Right renal cortex interstitium (tissue), 3 donors: ENCODE results near the gene NRN1. TPM values are rescaled to one million over a fixed set of nuclear protein-coding genes. Genes with fewer than 3 reads are reported as not detected.

ENCODE experiments used
- DNase-seq, 3 donors: peaks; one replicate each; pipeline ENCODE4 v3.0.0-alpha.2; 2013; ENCODE audit warnings: low read depth in 3 of 3, low spot score in 2 of 3
- polyA plus RNA-seq, 3 donors: library from polyadenylated mRNA; unstranded; fragments of 120-200 nt; gene quantifications; one replicate each; pipeline ENCODE4 v1.2.1, GENCODE V29; 2013; ENCODE audit not compliant: insufficient read length in 3 of 3

NRN1 gene
- polyA plus RNA-seq, 3 donors: 5.7 to 10.4 (median 5.9) TPM

- DNase-seq: no peak
Observed at GRCh38 chr6:6002848-6003620, 3.7 kb downstream of the NRN1 start.

GRCh38 chr6:6002005-6002847 lies 4.5 kb downstream of the NRN1 start:
- no peak for DNase-seq

- no peak for DNase-seq
Observed at GRCh38 chr6:6001443-6001842, 5.3 kb downstream of the NRN1 start.

DNA sequence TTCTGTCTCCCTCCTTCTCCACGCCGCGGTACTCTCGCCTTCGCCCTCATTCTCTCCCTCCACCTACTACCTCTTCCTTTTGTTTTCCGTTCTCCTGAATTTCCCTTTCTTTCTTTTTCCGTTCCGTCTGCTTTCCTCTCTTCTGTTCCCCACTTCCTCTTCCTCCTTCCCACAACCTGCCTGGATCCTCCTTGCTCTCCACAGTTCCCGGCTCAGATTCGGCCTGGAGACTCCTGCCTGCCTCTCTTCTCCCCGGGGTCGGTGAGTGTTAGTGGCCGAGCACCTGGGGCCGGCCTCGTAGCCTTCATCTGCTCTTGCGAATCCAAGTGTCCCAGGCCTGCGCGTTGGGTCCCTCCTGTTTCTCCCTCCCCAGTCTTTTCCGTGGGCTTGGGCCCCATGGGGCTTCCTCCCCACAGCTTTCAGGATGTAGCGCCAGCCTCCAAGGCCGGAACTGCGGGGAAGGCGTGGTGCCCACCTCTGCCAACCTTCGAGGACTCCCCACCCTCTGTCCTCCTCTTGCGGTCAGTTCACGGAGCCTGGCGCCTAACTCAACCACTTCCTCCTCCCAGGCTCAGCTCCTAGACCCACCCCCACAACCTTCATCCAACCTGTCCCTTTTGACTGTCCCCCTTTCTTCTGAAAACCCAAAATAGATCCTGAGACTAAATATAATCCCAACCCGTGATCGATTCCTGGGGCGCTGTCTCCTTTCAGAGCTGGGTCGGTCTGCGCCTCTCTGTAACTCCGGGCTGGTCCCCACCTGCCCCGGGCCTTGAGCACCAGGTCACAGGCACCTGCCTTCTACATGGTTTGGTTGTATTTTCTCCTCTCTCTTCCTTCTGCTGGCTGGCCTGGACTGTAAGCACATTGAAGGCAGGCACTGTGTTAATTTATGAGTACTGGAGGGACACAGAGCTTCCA lies 6.8 kb downstream of the NRN1 start:
- no peak for DNase-seq

- DNase-seq: no peak
Observed at GRCh38 chr6:5998711-5999687, 7.7 kb downstream of the NRN1 start.

DNA sequence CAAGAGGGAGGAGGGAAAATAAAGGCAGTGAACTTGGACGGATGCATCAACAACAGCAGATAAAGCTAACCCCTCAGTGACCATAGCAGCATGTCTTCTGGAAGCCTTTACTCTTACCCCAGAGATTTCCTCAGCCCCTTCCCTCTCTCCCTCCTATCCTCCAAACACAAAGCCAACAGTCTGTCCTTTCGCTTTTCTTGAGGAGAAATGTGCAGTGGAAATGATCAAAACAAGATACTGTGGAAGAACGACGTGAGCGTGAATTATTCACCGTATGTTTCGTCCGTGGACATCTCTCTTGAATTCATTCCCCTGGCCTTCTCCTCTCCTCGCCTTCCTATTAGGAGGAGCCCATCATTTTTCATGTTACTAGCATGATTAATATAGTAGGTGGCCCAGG lies 8.5 kb downstream of the NRN1 start:
- DNase-seq: no peak

DNA sequence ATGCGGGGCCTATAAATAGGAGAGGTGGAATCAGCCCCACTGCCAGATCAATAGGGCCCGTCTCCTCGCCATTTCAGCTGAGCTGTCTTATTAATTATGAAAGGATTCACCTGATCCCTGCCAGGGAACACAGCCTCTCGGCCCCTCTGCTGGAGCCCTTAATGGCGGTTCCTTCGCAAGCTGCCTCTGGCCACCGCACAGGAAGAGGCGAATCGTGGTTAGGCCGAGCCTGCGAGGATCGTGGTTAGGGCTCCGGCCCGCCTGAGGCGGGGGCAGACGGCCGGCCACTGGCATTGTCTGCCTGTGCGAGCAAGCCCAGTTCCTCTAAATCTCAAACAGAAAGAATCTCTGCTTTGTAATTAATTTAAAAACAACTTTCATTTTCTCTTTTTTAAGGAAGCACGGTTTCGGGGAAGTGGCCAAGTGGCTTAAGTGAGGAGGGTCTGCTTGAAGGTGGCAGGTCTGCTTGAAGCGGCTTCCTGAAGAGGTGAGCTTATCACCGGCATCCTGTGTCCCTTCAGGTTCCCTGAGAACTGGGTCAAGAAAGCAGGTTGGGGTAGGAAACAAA lies 9.2 kb downstream of the NRN1 start:
- peak in 1 of 3 donors; percentile 26 for DNase-seq

DNA sequence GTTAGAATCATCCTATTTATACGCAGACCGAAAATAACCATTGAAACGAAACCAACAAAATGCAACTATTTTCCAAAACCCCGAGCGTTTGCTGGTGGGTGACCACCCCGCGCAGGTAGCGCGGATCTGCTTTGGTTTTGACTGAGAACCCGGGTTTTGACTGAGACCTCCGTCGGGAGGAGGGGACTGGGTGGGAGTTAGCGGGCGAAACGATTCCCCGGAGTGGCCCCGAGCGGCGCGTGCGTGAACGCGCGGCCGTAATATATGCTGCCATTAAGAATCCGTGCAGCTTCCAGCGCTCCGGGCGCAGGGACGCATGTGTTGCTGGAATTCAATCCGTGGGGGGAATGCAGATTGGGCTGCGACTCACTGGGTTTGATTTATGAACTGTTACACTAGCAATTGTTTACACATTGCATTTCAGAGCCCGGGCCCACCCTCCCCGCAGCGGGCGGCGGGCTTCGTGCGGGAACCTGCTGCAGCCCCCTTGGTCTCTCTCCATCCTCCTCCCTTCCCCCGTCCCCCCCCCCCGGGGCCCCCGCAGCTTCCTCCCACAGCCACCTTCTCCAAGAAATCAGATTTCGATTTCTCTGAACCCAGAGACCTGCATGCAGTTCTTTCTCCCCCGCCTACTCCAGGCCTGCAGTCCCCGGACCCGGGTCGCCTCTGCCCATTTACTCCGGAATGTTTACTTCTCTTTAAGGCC lies 9.9 kb downstream of the NRN1 start:
- peak in 1 of 3 donors; percentile 38 for DNase-seq

GRCh38 chr6:5995949-5996713 lies 10.6 kb downstream of the NRN1 start:
- DNase-seq: peak in 1 of 3 donors; percentile 45

- no peak for DNase-seq
Observed at GRCh38 chr6:5995658-5995948, 11.1 kb downstream of the NRN1 start.

DNA sequence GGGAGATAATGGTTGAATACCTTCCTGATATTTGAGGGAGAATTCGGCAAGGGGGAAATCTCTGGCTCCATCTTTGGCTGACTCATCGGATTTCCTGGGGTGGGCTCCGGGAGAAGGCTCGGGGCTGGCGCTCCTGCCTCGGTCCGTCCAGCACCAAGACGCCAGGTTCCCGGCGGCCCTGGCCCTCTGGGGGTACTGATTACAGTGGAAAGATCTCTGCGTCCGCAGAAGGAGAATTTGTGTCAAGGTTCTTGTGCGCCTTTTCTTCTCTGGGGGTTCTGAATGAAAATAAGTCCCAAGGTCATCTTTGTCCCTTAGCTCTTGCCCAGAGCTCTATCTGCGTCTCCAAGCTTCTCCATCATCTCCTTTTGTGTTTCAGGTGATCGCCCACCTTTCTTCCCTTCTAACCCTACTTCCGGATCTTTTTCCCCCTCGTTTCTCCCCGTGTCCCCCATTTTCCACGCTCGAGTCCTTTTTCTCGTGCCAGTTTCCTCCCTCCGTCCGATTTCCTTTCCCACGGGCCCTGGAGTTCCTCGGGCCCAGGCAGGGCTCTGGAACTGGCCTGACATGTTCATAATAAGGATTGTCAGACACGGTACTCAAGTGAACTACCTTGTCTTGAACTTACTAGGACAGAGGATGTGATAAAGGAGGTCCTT lies 11.6 kb downstream of the NRN1 start:
- DNase-seq: no peak

GRCh38 chr6:5994234-5994998 lies 12.3 kb downstream of the NRN1 start:
- no peak for DNase-seq

DNA sequence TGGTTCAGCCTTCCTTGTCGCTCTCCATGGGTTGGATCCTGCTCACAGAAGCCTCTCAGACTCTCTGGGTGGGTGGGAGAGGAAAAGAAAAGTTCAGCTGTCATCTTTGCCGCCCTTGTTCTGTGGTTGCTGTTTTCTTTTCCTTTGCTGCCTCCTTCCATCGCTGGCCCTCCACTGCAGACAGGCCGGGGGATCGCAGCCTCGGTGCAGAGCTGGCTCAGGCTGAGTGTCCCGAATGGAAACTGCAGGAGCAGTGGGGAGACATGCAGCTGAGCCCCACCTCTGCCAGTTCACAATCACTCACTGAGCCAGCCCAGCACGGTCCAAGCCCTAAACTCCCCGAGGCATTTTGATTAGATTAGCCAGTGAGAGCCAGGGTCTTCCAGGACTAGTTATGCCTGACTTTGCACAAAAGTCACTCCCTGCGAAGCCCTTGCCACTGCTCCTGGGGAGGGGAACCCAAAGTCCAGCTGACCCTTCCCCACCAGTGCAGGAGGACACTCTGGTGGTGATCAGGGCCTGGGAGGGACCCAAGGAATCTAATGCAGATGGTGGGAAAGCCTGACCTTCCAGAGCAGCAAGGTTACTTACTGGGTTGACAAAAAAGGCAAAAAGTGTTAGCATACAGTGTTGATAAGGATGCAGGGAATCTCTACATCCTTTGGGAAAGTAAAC lies 14.0 kb downstream of the NRN1 start:
- DNase-seq: no peak

DNA sequence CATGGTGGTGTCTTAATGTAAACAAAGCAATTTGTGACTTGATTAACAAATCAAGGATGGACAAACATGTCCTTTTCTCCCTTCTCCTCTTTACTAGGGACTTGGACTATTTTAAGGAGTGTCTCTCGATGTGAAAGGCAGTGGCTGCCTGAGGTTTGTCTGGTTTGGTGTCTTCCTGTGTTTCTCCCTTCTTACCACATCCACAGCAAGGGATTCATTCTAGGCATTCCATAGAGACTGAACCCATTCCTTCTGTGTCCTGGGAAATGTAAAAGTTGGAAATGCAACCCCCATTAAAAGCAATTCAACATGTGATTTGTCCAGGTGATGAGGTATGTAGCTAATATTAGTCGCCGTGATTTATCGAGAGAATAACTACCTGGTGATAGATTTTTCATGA lies 15.9 kb downstream of the NRN1 start:
- DNase-seq: no peak

- DNase-seq: no peak
Observed at GRCh38 chr6:5989141-5989723, 17.5 kb downstream of the NRN1 start.

GRCh38 chr6:5986861-5987260 lies 19.9 kb downstream of the NRN1 start:
- DNase-seq: no peak
